Ovary (tissue), 3 donors: ENCODE results near the gene KRT10.

Experiments
- CTCF ChIP-seq, 3 donors: fragments of 450-650 bp in 2 of 3; fragments of 200-600 bp in 1 of 3; IDR thresholded peaks; one replicate each; pipeline versions ENCODE4 v1.5.1 to v1.8.0; 2016 to 2022; ENCODE audit warnings: antibody characterized with exemption in 3 of 3, mild to moderate bottlenecking in 1 of 3
- POLR2A ChIP-seq: fragments of 450-650 bp; IDR thresholded peaks from one replicate; pipeline ENCODE4 v1.6.1; 2017; ENCODE audit warnings: antibody characterized with exemption, mild to moderate bottlenecking, moderate library complexity
- donor health status: DM: no; HTN: no; CAD: no.

- TF ChIP-seq CTCF (IDR thresholded peaks at IDR 0.05) (no peak), POLR2A (no peak)
Observed at GRCh38 chr17:40836020-40836419, 13.6 kb upstream of the KRT10 start.
